Activated naive CD8-positive, alpha-beta T cell treated with anti-CD3 and anti-CD28 coated beads for 36 hours (primary cell): ENCODE data around the gene SREBF2. TPM values are rescaled to one million over a fixed set of nuclear protein-coding genes. Genes with fewer than 3 reads are reported as not detected.

ENCODE experiments used
- DNase-seq: peaks from one replicate; pipeline ENCODE4 v3.0.0; 2021
- H3K27ac Mint-ChIP-seq: one replicate; pipeline ENCODE4 v1.8.0; 2022; ENCODE audit warnings: mild to moderate bottlenecking, moderate library complexity, mixed read lengths
- H3K27me3 Mint-ChIP-seq: one replicate; pipeline ENCODE4 v1.8.0; 2022; ENCODE audit warnings: mild to moderate bottlenecking, mixed read lengths
- H3K36me3 Mint-ChIP-seq: one replicate; pipeline ENCODE4 v1.8.0; 2021; ENCODE audit warnings: mild to moderate bottlenecking, mixed read lengths
- H3K4me1 Mint-ChIP-seq: one replicate; pipeline ENCODE4 v1.8.0; 2021; ENCODE audit warnings: mixed read lengths
- H3K4me3 Mint-ChIP-seq: one replicate; pipeline ENCODE4 v1.8.0; 2022; ENCODE audit warnings: mild to moderate bottlenecking, moderate library complexity, mixed read lengths
- H3K9me3 Mint-ChIP-seq: one replicate; pipeline ENCODE4 v1.8.0; 2022; ENCODE audit warnings: mixed read lengths
- total RNA-seq, 2 experiments: library from RNA; stranded (reverse); gene quantifications; one replicate each; pipeline ENCODE4 v1.2.3, GENCODE V29; 2021

The SREBF2 gene
- total RNA-seq, 2 experiments from 2014 or later: 68.1 to 74.8 TPM

DNA sequence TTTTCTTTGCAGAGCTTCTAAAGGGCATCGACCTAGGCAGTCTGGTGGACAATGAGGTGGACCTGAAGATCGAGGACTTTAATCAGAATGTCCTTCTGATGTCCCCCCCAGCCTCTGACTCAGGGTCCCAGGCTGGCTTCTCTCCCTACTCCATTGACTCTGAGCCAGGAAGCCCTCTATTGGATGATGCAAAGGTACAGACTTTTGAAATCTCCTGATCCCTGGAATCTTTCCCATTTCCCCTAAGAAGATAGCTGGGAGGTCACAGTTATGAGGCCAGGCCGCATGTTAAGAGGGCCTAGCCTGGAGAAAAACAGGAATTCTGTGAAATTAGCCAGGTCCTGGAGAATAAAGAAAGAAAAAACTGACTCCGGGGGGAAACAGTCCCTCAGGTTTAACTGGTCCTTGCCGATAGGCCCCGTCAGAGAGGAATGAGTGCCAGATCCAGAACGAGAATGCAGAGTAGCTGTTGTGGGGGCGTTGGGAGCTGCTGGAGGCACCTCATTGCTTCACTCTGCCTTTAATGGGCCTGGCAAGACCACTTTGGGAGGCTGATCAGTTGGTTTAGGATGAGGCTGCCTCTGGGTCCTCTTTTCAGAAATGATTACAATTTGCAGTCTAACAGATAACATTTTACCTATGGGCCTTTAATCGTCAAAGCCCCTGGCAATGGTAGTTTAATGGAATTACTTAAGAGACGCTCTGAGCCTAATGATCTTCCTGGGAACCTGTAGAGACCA, 42.8 kb downstream of the SREBF2 start:
- Mint-ChIP-seq H3K36me3 (peaks cover 55% of the 10 kb centered on the region), H3K4me1 (peaks cover 46% of the 10 kb centered on the region), H3K27ac (no peak overlapping the region), H3K4me3 (no peak overlapping the region), H3K9me3 (no peaks in the 10 kb centered on the region), H3K27me3 (no peaks in the 10 kb centered on the region)
- no peak for DNase-seq

DNA sequence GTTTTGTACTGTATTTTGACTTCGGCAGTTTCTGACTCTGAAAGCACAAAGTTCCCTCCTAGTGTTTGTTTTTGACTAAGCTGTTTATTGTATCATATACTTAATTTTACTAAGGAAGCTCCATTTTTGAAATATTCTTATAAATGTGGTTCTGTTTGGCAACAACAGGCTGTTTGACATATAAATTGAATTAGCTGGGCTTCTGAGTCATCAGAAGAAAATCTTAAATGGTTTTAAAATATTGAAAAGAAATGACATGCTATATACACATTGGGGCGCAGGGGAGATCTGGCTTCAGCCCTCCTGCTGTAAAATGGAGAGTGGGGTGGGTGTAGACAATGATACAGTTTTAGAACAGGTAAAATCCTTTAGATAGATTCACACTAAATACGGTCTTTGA, 43.4 kb downstream of the SREBF2 start:
- peaks cover 43% of the 10 kb centered on the region for H3K4me1 Mint-ChIP-seq
- no peak overlapping the region for H3K27ac Mint-ChIP-seq
- peaks cover 54% of the 10 kb centered on the region for H3K36me3 Mint-ChIP-seq
- H3K4me3 Mint-ChIP-seq: no peak overlapping the region
- H3K27me3 Mint-ChIP-seq: no peaks in the 10 kb centered on the region
- DNase-seq: no peak
- H3K9me3 Mint-ChIP-seq: no peaks in the 10 kb centered on the region

DNA sequence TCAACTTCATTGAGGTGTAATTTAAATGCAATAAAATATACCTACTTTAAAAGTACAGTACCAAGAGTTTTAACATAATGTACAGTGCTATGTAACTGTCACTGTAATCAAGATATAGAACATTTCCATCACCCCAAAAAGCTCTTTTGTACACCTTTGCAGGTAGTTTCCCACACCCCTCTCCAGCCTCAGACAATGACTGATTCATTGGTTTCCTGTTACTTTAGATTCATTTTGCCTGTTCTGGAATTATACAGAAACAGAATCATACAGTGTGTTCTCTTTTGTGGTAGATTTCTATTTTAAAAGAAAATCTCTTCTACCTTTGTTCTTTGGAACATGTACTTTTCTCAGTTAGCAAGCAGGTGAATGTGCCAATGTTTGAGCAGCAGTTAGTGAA, 43.8 kb downstream of the SREBF2 start:
- DNase-seq: no peak
- Mint-ChIP-seq H3K4me3 (no peak overlapping the region), H3K27me3 (no peaks in the 10 kb centered on the region), H3K9me3 (no peaks in the 10 kb centered on the region), H3K27ac (peak overlapping the region; percentile 14), H3K4me1 (peaks cover 41% of the 10 kb centered on the region), H3K36me3 (peaks cover 54% of the 10 kb centered on the region)

DNA sequence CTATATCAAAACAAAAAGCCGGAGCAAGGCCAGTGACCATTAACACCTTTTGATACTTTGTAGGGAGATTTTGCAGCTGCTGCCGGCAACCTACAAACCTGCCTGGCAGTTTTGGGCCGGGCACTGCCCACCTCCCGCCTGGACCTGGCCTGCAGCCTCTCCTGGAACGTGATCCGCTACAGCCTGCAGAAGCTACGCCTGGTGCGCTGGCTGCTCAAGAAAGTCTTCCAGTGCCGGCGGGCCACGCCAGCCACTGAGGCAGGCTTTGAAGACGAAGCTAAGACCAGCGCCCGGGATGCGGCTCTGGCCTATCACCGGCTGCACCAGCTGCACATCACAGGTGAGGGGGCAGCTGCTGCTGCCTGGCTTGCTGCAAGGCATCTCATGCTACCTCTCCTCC, 47.7 kb downstream of the SREBF2 start:
- no peak for DNase-seq
- Mint-ChIP-seq H3K9me3 (no peaks in the 10 kb centered on the region), H3K4me1 (peaks cover 19% of the 10 kb centered on the region), H3K27me3 (no peaks in the 10 kb centered on the region), H3K36me3 (peaks cover 46% of the 10 kb centered on the region), H3K4me3 (no peak overlapping the region), H3K27ac (no peak overlapping the region)

DNA sequence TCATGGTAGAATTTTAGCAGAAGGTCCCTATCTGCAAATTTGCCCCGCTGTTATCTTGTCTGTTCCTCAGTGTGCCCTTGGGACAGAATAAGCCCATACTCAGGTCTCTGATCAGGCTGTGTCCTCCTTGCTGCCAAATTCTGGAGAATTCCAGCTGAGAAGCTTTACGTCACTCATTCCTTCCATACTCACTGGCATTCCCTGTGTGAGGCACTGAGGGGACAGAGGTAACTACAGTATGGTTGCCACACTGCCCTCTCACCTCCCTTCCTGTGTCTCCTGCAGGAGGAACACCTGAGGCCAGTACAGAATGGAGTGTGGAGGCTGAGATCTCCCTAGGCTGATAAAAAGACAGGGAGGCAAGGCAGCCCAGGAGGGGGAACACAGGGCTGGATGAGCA, 50.5 kb downstream of the SREBF2 start:
- no peaks in the 10 kb centered on the region for H3K27me3 Mint-ChIP-seq
- H3K4me3 Mint-ChIP-seq: no peak overlapping the region
- no peak for DNase-seq
- H3K36me3 Mint-ChIP-seq: peaks cover 49% of the 10 kb centered on the region
- H3K27ac Mint-ChIP-seq: no peak overlapping the region
- H3K4me1 Mint-ChIP-seq: no peaks in the 10 kb centered on the region
- H3K9me3 Mint-ChIP-seq: no peaks in the 10 kb centered on the region

DNA sequence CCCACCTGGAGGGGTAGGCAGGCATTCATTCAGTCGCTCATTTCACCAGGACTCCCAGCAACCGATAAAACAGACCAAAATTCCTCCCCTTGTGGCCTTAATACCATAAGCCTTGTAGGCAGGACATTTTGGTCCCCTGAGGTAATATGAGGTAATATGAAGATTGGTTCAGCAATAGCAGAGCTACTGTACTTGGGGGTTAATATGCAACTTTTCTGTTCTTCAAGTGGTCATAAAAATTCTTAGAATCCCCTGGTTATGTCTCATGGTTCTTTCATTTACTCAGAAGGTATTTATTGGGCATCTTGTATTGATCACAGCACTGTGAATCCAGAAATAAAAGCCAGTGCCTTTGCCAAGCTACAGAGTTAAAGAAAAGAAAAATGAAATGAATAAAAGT, 52.2 kb downstream of the SREBF2 start:
- no peak for DNase-seq
- H3K27ac Mint-ChIP-seq: no peak overlapping the region
- no peaks in the 10 kb centered on the region for H3K27me3 Mint-ChIP-seq
- peaks cover 51% of the 10 kb centered on the region for H3K36me3 Mint-ChIP-seq
- no peaks in the 10 kb centered on the region for H3K4me1 Mint-ChIP-seq
- no peak overlapping the region for H3K4me3 Mint-ChIP-seq
- H3K9me3 Mint-ChIP-seq: no peaks in the 10 kb centered on the region

DNA sequence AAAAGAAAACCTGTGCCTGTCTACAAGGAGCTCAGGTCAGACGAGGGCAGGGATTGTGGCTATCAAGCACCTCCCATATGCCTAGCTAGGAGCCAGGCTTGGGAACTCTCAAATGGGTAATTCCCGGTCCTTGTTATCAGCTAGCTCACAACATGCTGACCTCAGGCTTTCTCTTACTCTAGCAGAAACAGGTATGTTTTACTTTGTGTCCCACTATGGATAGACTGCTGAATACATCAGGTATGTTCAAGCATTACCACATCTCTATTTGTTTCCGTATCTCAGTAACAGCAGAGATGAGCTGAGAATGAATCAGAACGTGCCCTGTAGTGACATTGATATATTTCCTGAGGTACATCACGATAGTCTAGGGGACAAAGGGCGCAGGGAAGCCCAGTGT, 52.6 kb downstream of the SREBF2 start:
- DNase-seq: no peak
- no peak overlapping the region for H3K4me3 Mint-ChIP-seq
- H3K9me3 Mint-ChIP-seq: no peaks in the 10 kb centered on the region
- H3K27me3 Mint-ChIP-seq: no peaks in the 10 kb centered on the region
- no peak overlapping the region for H3K27ac Mint-ChIP-seq
- peaks cover 54% of the 10 kb centered on the region for H3K36me3 Mint-ChIP-seq
- no peaks in the 10 kb centered on the region for H3K4me1 Mint-ChIP-seq

DNA sequence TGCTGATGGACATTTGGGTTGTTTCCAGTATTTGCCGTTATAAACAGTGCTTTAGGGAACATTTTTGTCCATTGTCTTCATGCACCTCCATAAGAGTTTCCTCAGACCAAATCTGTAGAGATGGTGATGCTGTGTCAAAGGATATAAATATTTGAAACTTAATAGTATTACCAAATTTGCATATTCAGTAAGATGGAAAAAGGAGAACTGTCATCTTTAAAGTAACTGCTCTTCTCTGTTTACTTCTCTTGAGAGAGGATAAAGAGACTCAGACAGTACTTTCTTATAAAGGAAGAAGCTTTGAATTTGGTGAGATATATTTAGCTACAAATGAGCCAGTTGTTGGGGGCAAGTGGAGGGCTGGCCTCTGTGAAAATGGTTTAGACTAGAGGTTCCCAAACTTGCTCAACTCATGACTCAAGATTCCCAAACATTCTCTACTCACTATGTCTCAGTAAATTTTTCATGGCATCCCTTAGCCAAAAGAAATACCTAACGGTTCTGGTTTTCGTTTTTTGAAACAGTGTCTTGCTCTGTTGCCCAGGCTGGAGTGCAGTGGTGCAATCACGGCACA, 55.8 kb downstream of the SREBF2 start:
- Mint-ChIP-seq H3K4me3 (no peak overlapping the region), H3K27ac (no peak overlapping the region), H3K36me3 (peaks cover 48% of the 10 kb centered on the region), H3K9me3 (no peaks in the 10 kb centered on the region), H3K4me1 (no peaks in the 10 kb centered on the region), H3K27me3 (no peaks in the 10 kb centered on the region)
- no peak for DNase-seq

DNA sequence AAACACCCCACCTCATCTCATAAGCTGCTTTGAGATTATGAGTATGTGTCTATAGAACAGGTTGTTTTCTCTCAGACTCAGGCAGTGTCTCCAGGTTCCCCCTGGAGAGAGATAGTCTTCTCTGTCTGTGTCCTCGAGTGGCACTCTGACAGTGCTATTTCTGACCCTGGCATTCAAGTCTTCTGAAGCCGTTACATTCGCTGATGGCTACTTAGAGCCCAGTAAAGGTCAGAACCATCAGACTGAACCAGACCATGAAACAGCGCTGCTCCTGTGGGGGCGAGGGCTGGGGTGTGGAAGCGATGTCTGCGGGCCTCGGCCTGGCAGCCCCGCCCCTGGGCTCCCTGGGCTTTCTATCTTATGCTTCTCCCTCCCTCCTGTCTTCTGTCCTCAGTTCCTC, 58.5 kb downstream of the SREBF2 start:
- Mint-ChIP-seq H3K4me1 (no peaks in the 10 kb centered on the region), H3K36me3 (peaks cover 32% of the 10 kb centered on the region), H3K9me3 (no peaks in the 10 kb centered on the region), H3K27me3 (no peaks in the 10 kb centered on the region), H3K4me3 (no peak overlapping the region), H3K27ac (no peak overlapping the region)
- no peak for DNase-seq

DNA sequence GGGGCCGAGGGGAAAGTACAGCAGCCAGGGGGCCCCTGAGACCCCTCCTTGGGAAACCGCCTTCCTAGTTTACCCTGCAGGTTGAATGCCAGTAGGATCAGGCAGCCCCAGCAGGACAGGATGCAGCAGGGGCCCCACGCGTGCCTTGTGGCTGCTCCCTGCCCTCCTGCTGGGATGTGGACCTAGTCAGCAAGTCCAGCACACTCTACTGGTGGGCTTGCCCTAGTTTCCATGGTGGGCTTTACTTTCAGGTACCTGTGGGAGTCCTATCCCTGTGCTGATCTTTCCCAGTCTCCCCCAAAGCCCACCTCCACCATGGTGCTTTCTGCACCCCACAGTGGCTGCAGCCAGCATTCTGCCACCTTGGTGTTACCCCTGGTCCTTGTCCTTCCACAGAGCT, 59.8 kb downstream of the SREBF2 start:
- H3K27ac Mint-ChIP-seq: no peak overlapping the region
- H3K4me1 Mint-ChIP-seq: no peaks in the 10 kb centered on the region
- H3K36me3 Mint-ChIP-seq: peaks cover 24% of the 10 kb centered on the region
- DNase-seq: no peak
- H3K9me3 Mint-ChIP-seq: no peaks in the 10 kb centered on the region
- no peaks in the 10 kb centered on the region for H3K27me3 Mint-ChIP-seq
- no peak overlapping the region for H3K4me3 Mint-ChIP-seq

DNA sequence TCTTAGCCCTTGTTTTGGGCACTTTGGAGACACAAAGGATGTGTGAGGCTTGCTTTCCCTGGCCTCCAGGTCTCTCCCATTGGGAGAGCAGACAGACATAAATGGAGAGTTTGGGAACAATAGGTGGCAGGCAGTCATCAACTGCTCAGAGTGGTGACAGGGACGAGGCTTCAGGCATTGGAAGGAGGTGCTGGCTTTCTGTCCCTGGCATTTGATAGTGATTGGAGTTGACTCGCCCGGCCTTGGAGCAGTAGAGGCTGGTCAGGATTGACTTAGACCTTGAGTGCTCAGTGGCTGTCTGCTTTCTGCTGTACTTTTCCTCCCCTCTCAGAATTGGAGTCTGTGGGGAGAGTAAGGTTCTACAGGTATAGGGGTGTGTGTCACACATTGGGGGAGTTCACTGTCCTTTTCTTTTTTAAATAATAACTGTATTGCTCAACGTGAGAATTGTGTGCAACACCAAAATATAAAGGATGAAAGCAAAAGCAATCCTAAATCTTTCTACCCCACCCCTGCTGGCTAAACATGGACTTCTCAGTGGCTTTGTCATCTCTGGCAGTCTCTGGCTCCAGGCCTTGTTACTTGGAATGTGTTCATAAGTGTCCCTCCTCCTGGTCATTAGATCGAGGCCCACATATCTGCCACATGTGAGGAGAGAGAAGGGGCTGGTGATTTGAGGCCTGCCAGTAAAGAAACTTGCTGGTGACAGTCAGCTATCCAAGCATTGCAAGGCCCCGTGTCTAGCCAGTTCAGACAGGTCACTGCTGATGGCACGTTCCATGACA, 60.9 kb downstream of the SREBF2 start:
- no peak for DNase-seq
- no peaks in the 10 kb centered on the region for H3K9me3 Mint-ChIP-seq
- H3K36me3 Mint-ChIP-seq: peaks cover 26% of the 10 kb centered on the region
- no peak overlapping the region for H3K27ac Mint-ChIP-seq
- H3K27me3 Mint-ChIP-seq: no peaks in the 10 kb centered on the region
- H3K4me3 Mint-ChIP-seq: no peak overlapping the region
- no peaks in the 10 kb centered on the region for H3K4me1 Mint-ChIP-seq

DNA sequence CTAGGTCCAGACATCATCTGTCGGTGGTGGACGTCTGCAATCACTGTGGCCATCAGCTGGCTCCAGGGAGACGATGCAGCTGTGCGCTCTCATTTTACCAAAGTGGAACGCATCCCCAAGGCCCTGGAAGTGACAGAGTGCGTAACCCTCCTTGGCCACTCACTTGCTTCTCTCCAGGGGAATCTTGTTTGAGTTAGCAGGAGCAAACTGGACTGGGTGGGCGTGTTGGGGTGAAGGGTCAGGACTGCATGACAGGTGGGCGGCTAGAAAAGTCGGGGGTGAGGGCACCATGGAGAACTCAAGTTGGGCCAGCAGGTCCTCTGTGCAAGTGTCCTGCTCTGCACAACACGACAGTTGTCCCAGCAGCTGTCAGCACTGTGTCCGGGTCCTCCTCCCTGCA, 65.7 kb downstream of the SREBF2 start:
- DNase-seq: no peak
- H3K9me3 Mint-ChIP-seq: no peaks in the 10 kb centered on the region
- no peaks in the 10 kb centered on the region for H3K4me1 Mint-ChIP-seq
- H3K27me3 Mint-ChIP-seq: no peaks in the 10 kb centered on the region
- H3K36me3 Mint-ChIP-seq: peaks cover 11% of the 10 kb centered on the region
- H3K4me3 Mint-ChIP-seq: no peak overlapping the region
- H3K27ac Mint-ChIP-seq: no peak overlapping the region

DNA sequence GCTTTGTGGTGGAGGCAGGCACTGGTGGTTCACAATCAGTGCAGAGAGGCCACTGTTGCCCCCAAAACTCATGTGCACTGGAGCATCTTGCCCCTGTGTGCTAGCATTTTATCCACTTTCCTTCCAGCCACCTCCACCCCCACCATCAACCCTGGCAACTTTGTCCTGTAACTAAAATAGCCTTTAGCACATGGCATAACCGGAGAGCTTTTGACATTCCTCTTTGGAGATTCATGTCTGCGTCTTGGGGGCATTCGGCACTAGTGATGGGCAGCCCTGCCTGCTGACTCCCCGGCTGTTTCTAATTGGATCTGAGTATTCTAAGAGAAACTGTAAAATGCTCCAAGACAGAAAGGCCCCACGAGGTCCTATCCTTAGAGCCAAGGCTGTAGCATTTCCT, 66.2 kb downstream of the SREBF2 start:
- Mint-ChIP-seq H3K4me3 (no peak overlapping the region), H3K27ac (no peak overlapping the region), H3K27me3 (no peaks in the 10 kb centered on the region), H3K4me1 (no peaks in the 10 kb centered on the region), H3K9me3 (no peaks in the 10 kb centered on the region), H3K36me3 (peaks cover 11% of the 10 kb centered on the region)
- DNase-seq: no peak

DNA sequence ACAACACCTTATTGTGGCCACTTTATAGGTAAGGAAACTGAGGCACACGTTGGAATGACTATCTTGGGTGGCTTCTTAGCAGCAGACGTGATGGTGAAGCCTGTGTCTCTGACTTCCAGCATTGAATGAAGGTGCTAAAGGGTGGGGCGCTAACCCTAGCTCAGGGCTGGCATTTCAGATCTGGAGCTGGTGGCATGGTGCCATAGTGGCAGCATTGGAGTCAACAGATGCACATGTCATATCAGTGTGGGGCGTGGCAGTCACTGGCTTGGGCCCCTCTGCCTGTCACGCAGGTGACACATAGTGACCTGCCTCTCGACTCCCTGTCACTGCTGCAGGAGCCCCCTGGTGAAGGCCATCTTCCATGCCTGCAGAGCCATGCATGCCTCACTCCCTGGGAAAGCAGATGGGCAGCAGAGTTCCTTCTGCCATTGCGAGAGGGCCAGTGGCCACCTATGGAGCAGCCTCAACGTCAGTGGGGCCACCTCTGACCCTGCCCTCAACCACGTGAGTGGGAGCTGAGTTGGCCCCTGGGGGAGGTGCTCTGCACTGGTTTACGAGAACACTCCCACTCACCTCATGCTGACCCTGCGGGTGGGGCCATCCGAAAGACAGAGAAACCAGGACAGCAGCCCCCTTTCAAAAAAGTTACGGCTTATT, 67.2 kb downstream of the SREBF2 start:
- no peaks in the 10 kb centered on the region for H3K9me3 Mint-ChIP-seq
- H3K4me1 Mint-ChIP-seq: no peaks in the 10 kb centered on the region
- no peaks in the 10 kb centered on the region for H3K27me3 Mint-ChIP-seq
- peaks cover 11% of the 10 kb centered on the region for H3K36me3 Mint-ChIP-seq
- no peak overlapping the region for H3K27ac Mint-ChIP-seq
- no peak for DNase-seq
- H3K4me3 Mint-ChIP-seq: no peak overlapping the region

DNA sequence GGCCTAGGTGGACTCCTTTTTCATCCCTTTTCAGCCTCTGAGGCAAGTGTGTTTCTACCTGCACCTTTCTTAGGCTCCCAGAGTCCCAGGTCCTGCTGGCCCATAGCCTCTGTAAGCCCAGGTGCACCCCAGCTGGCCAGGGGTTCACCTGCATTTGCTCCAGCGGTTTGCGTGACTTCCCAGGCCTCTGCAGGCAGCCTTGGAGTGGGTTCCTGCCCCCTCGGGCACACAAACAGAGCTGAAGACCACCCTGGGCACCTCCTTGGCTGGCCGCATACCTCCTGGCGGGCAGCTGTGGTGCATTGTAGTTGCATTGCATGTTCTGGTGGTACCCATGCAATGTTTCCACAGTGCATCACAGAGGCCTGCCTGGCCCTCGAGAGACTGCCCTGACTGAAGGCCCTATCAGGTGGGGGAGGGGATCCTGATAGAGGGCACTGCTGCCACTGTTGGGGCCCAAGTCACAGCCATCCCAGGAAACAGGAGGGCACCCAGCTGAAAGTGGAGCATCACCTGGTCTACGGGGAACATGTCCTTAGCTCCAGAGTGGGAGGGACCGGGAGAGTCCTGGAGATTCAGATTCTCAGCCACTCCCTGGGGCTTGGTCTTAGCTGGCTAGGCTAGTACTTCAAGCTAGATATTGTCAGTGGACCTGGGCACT, 67.9 kb downstream of the SREBF2 start:
- Mint-ChIP-seq H3K4me1 (no peaks in the 10 kb centered on the region), H3K27me3 (no peaks in the 10 kb centered on the region), H3K36me3 (peaks cover 11% of the 10 kb centered on the region), H3K9me3 (no peaks in the 10 kb centered on the region), H3K4me3 (no peak overlapping the region), H3K27ac (no peak overlapping the region)
- no peak for DNase-seq
